Esophagus muscularis mucosa (tissue), 4 donors: ENCODE data around the gene PNPLA5. TPM values are rescaled to one million over a fixed set of nuclear protein-coding genes. Genes with fewer than 3 reads are reported as not detected.

Source experiments
- DNase-seq: peaks from one replicate; pipeline ENCODE4 v3.0.0-alpha.2; 2017; ENCODE audit errors: extremely low spot score
- H3K27ac ChIP-seq, 4 donors: fragments of 200-600 bp; sonication (generic); replicated peaks in 1 of 4; 1 replicate in 3 of 4; 2 replicates in 1 of 4; pipeline ENCODE4 v1.5.1; 2016 to 2019; ENCODE audit warnings: mild to moderate bottlenecking in 1 of 4
- H3K27me3 ChIP-seq, 4 donors: fragments of 200-600 bp; sonication (generic); one replicate each; pipeline versions ENCODE4 v1.5.1 to v1.6.0; 2016 to 2019
- H3K36me3 ChIP-seq, 4 donors: fragments of 200-600 bp; sonication (generic); one replicate each; pipeline ENCODE4 v1.5.1; 2016 to 2019
- H3K4me1 ChIP-seq, 4 donors: fragments of 200-600 bp; sonication (generic); one replicate each; pipeline ENCODE4 v1.5.1; 2016 to 2019
- H3K4me3 ChIP-seq, 4 donors: fragments of 200-600 bp; sonication (generic); 1 replicate in 2 of 4; 2 replicates in 2 of 4; pipeline ENCODE4 v1.5.1; 2016 to 2019; ENCODE audit warnings: mild to moderate bottlenecking in 4 of 4, moderate library complexity in 1 of 4
- H3K9me3 ChIP-seq, 4 donors: fragments of 200-600 bp; sonication (generic); 1 replicate in 3 of 4; 2 replicates in 1 of 4; pipeline ENCODE4 v1.5.1; 2016 to 2019
- EP300 ChIP-seq: sonication (generic); formaldehyde crosslinking; IDR thresholded peaks from one replicate; pipeline ENCODE4 v1.6.1; 2017; ENCODE audit warnings: antibody characterized with exemption
- POLR2A ChIP-seq: fragments of 450-650 bp; IDR thresholded peaks from one replicate; pipeline ENCODE4 v1.6.1; 2017; ENCODE audit warnings: antibody characterized with exemption, moderate library complexity, mild to moderate bottlenecking, low read depth
- POLR2AphosphoS5 ChIP-seq, 2 donors: sonication (generic); formaldehyde crosslinking; IDR thresholded peaks; one replicate each; pipeline ENCODE4 v1.6.1; 2017; ENCODE audit warnings: antibody characterized with exemption in 2 of 2
- WGBS: methylation state at CpG from one replicate; pipeline ENCODE4 v1.1.5; 2018; 5-methylcytosine and 5-hydroxymethylcytosine counted together
- intact Hi-C: fragments of 100-400 bp; cut with DNase I; formaldehyde crosslinking; loops from one replicate; pipeline ENCODE4 v1.15.1; 2023
- total RNA-seq, 4 donors: library from RNA; depleted of rRNA; stranded (reverse); fragments of >200 nt; gene quantifications; one replicate each; pipeline versions ENCODE4 v1.1.0 to v1.2.1, GENCODE V29; 2016
- TF ChIP-seq, protein P1 (sequence below), 3 experiments: fragments of 200-600 bp in 2 of 3; fragments of 450-650 bp in 1 of 3; sonication (generic) in 2 of 3; IDR thresholded peaks; one replicate each; pipeline ENCODE4 v1.5.1; 2017 to 2019; ENCODE audit warnings: antibody characterized with exemption in 3 of 3, mild to moderate bottlenecking in 2 of 3, moderate library complexity in 1 of 3

Gene PNPLA5
- total RNA-seq, 4 donors from 2014 or later = not detected

GRCh38 chr22:43854786-43855271 is 37.0 kb downstream of the PNPLA5 start:
- Histone ChIP-seq H3K9me3 (peaks cover 0 to 22% (median 6%) of the 10 kb centered on the region in 4 donors), H3K36me3 (no peaks in the 10 kb centered on the region), H3K27ac (no peak overlapping the region), H3K27me3 (peaks cover 0 to 72% (median 0%) of the 10 kb centered on the region in 4 donors), H3K4me1 (no peaks in the 10 kb centered on the region), H3K4me3 (no peak overlapping the region)
- 96% methylated on average over 11 of the region's 13 CpGs for WGBS
- no peak for DNase-seq
- TF ChIP-seq POLR2A (no peak), POLR2AphosphoS5 (IDR thresholded peaks at IDR 0.05) (no peak), EP300 (no peak)
- TF ChIP-seq, protein P1, sequence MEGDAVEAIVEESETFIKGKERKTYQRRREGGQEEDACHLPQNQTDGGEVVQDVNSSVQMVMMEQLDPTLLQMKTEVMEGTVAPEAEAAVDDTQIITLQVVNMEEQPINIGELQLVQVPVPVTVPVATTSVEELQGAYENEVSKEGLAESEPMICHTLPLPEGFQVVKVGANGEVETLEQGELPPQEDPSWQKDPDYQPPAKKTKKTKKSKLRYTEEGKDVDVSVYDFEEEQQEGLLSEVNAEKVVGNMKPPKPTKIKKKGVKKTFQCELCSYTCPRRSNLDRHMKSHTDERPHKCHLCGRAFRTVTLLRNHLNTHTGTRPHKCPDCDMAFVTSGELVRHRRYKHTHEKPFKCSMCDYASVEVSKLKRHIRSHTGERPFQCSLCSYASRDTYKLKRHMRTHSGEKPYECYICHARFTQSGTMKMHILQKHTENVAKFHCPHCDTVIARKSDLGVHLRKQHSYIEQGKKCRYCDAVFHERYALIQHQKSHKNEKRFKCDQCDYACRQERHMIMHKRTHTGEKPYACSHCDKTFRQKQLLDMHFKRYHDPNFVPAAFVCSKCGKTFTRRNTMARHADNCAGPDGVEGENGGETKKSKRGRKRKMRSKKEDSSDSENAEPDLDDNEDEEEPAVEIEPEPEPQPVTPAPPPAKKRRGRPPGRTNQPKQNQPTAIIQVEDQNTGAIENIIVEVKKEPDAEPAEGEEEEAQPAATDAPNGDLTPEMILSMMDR (IDR thresholded peaks at IDR 0.05) = no peak
- intact Hi-C loops = no loop called here

DNA sequence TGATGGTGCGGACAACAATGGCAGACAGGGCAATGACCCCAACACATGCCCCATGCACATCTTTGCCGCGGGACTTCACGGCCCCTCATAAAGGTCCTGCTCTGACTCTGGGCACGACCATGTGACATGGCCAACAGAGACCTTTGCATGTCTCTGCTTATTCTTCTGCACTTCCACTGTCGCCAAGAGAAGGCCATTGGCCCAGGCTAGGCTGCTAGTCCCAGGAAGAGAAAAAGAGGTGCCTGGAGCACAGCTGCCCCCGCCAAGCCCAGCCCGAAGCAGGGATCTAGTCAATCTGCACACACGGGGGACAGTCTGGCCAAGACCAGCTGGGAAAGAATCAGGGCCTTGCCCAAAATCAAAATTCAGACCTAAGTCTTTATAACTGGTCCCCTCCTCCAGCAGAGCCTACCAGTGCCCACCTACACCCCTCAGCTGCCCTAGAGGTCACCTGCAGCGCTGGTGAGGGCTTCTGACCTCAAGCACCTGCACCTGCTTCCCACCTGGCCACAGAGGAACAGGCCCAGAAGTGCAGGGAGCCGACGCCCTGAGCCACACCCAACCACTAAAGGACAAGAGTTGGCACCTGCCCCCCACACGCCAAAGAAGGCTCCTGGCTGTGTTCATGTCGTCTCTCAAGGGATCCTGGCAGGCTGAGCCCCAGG is 37.6 kb downstream of the PNPLA5 start:
- Histone ChIP-seq H3K27ac (no peak overlapping the region), H3K4me1 (no peaks in the 10 kb centered on the region), H3K9me3 (peaks cover 0 to 22% (median 6%) of the 10 kb centered on the region in 4 donors), H3K4me3 (no peak overlapping the region), H3K27me3 (peaks cover 0 to 70% (median 0%) of the 10 kb centered on the region in 4 donors), H3K36me3 (no peaks in the 10 kb centered on the region)
- TF ChIP-seq, protein P1 (IDR thresholded peaks at IDR 0.05) = no peak
- TF ChIP-seq POLR2AphosphoS5 (IDR thresholded peaks at IDR 0.05) (no peak), POLR2A (no peak), EP300 (no peak)
- no peak for DNase-seq
- WGBS = 96% methylated on average over 5 of the region's 14 CpGs
- intact Hi-C loops = no loop called here

GRCh38 chr22:43853328-43853931 is 38.4 kb downstream of the PNPLA5 start:
- no peak for DNase-seq
- H3K27ac ChIP-seq = no peak overlapping the region
- H3K36me3 ChIP-seq = no peaks in the 10 kb centered on the region
- no peaks in the 10 kb centered on the region for H3K4me1 ChIP-seq
- intact Hi-C loops = no loop called here
- H3K4me3 ChIP-seq = no peak overlapping the region
- peaks cover 0 to 70% (median 0%) of the 10 kb centered on the region in 4 donors for H3K27me3 ChIP-seq
- TF ChIP-seq, protein P1 (IDR thresholded peaks at IDR 0.05) = no peak
- TF ChIP-seq EP300 (no peak), POLR2A (no peak), POLR2AphosphoS5 (IDR thresholded peaks at IDR 0.05) (no peak)
- 88% methylated on average over 5 of the region's 10 CpGs for WGBS
- peaks cover 0 to 22% (median 6%) of the 10 kb centered on the region in 4 donors for H3K9me3 ChIP-seq

- peaks cover 0 to 71% (median 0%) of the 10 kb centered on the region in 4 donors for H3K27me3 ChIP-seq
- no peak for DNase-seq
- no peaks in the 10 kb centered on the region for H3K36me3 ChIP-seq
- peaks cover 0 to 22% (median 6%) of the 10 kb centered on the region in 4 donors for H3K9me3 ChIP-seq
- no peak overlapping the region for H3K27ac ChIP-seq
- H3K4me1 ChIP-seq = no peaks in the 10 kb centered on the region
- intact Hi-C loops = no loop called here
- no peak overlapping the region for H3K4me3 ChIP-seq
- 76% methylated on average over 19 of the region's 19 CpGs for WGBS
- TF ChIP-seq EP300 (no peak), POLR2A (no peak), POLR2AphosphoS5 (IDR thresholded peaks at IDR 0.05) (no peak)
- TF ChIP-seq, protein P1 (IDR thresholded peaks at IDR 0.05) = no peak
Measured at GRCh38 chr22:43852573-43853327, 39.1 kb downstream of the PNPLA5 start.
